Measurements from ENCODE around the gene FIBP.

DNA sequence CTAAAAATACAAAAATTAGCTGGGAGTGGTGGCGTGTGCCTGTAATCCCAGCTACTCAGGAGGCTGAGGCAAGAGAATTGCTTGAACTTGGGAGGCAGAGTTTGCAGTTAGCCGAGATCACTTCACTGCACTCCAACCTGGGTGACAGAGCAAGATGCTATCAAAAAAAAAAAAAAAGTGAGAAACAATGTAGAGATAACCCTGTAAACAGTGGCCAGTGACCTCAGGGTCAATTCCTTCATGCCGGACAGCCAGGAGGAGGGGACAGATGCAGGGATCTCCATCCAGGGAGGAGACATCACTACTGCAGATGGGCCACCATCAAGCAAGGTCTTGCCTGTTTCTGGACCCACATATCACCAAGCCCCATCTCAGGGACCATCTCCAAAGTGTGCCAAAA, 40.5 kb downstream of the FIBP start:
- TF ChIP-seq, protein P1, sequence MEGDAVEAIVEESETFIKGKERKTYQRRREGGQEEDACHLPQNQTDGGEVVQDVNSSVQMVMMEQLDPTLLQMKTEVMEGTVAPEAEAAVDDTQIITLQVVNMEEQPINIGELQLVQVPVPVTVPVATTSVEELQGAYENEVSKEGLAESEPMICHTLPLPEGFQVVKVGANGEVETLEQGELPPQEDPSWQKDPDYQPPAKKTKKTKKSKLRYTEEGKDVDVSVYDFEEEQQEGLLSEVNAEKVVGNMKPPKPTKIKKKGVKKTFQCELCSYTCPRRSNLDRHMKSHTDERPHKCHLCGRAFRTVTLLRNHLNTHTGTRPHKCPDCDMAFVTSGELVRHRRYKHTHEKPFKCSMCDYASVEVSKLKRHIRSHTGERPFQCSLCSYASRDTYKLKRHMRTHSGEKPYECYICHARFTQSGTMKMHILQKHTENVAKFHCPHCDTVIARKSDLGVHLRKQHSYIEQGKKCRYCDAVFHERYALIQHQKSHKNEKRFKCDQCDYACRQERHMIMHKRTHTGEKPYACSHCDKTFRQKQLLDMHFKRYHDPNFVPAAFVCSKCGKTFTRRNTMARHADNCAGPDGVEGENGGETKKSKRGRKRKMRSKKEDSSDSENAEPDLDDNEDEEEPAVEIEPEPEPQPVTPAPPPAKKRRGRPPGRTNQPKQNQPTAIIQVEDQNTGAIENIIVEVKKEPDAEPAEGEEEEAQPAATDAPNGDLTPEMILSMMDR (conservative IDR thresholded peaks at IDR 0.05; ENCODE audit: low read depth, low read length): no peak
- TF ChIP-seq POLR2A (IDR thresholded peaks at IDR 0.05; ENCODE audit: low read depth, low read length) (no peak), MAFK (IDR thresholded peaks at IDR 0.05; ENCODE audit: low read depth, low read length) (no peak), RAD21 (IDR thresholded peaks at IDR 0.05; ENCODE audit: low read length) (no peak)
- TF ChIP-seq, protein P2, sequence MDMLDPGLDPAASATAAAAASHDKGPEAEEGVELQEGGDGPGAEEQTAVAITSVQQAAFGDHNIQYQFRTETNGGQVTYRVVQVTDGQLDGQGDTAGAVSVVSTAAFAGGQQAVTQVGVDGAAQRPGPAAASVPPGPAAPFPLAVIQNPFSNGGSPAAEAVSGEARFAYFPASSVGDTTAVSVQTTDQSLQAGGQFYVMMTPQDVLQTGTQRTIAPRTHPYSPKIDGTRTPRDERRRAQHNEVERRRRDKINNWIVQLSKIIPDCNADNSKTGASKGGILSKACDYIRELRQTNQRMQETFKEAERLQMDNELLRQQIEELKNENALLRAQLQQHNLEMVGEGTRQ (IDR thresholded peaks at IDR 0.05; ENCODE audit: low read depth, low read length): no peak
